ENCODE data around the gene SIAH3.

GRCh38 chr13:45800485-45800884 lies 51.1 kb downstream of the SIAH3 start:
- TF ChIP-seq YY1 (IDR thresholded peaks at IDR 0.05; ENCODE audit: low read depth) = no peak
- no peak for TF ChIP-seq REST (IDR thresholded peaks at IDR 0.05; ENCODE audit: low read depth)
- no peak for TF ChIP-seq CREB1 (IDR thresholded peaks at IDR 0.05; ENCODE audit: low read depth)
- TF ChIP-seq NFIC (IDR thresholded peaks at IDR 0.05) = no peak
- no peak for TF ChIP-seq TAF1 (IDR thresholded peaks at IDR 0.05; ENCODE audit: low read depth)
- no peak for TF ChIP-seq USF1 (IDR thresholded peaks at IDR 0.05)
- TF ChIP-seq FOXM1 (IDR thresholded peaks at IDR 0.05; ENCODE audit: borderline replicate concordance, low read depth) = no peak
- no peak for TF ChIP-seq EGR1 (IDR thresholded peaks at IDR 0.05)
- TF ChIP-seq MAX (IDR thresholded peaks at IDR 0.05) = no peak
- no peak for TF ChIP-seq EP300 (IDR thresholded peaks at IDR 0.05; ENCODE audit: borderline replicate concordance)
